ENCODE measurements around the gene NCF2. TPM values are rescaled to one million over a fixed set of nuclear protein-coding genes. Genes with fewer than 3 reads are reported as not detected.

Gene NCF2, protein sequence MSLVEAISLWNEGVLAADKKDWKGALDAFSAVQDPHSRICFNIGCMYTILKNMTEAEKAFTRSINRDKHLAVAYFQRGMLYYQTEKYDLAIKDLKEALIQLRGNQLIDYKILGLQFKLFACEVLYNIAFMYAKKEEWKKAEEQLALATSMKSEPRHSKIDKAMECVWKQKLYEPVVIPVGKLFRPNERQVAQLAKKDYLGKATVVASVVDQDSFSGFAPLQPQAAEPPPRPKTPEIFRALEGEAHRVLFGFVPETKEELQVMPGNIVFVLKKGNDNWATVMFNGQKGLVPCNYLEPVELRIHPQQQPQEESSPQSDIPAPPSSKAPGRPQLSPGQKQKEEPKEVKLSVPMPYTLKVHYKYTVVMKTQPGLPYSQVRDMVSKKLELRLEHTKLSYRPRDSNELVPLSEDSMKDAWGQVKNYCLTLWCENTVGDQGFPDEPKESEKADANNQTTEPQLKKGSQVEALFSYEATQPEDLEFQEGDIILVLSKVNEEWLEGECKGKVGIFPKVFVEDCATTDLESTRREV
- 1 to 10 TPM; 8.7 to 9.0 TPM for total RNA-seq

DNA sequence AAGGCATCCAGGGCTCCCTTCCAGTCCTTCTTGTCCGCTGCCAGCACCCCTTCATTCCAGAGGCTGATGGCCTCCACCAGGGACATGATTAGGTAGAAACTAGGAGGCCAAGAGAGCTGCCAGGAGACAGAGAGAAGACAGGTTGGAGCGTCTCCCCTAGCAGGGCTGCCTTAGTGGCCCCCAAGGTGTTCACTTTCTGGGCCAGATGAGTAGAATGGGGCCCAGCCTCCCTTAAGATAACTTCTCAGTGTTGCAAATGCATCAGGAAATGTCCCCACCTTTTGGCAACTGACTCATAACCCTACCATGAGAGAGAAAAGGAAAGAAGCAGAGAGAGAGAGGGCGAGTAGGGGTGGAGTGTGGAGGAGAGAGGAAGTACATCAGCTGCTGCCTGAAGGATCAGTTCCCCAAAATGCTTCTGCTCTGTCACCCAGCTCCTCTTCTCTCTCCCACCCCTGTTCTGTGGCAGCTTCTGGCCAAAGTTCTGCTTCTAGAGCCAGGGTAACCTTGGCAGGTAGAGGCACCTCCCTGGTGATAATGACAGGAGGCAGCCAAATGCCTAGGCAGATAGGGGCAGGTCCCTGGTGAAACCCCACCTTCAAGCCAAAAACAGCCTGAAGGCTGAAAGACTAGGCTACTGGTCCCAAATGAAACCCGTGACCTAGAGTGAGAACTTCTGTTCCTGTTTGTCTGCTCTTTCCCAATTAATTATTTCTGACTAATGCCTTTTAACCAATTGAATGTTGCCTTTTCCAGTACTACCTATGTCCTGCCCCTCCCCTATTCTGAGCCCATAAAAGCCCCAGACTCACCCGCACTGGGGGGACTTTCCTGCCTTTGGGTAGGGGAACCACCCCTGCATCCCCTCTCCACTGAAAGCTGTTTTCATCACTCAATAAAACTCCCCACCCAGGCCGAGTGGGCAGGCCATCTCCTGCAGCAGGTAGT is at the start of gene NCF2:
Gene NCF2 (minus strand): TSS at position 216 of the 948 bp plus-strand sequence. CDS start 130 bp downstream, at position 86.
- Mint-ChIP-seq H3K27ac (peak within 1 kb of the TSS; percentile 89), H3K9me3 (ENCODE audit: low read depth) (no peaks in the 10 kb centered on the region), H3K4me1 (peaks cover 47% of the 10 kb centered on the region), H3K4me3 (peak within 1 kb of the TSS; percentile 62), H3K36me3 (ENCODE audit: low read depth) (no peaks in the 10 kb centered on the region), H3K27me3 (no peaks in the 10 kb centered on the region)
- ATAC-seq (peak; percentile 92), DNase-seq (peak; percentile 74)
- POLR2A ChIA-PET = no interaction called here
- CTCF ChIA-PET = interaction anchor here (0.6 to 2.4 kb wide), 3 partner anchors 11 to 126 kb away, joined by 3 to 15 read pairs (median 3); no protein-coding TSS in a partner anchor
- intact Hi-C loops (cut with DNase I, micrococcal nuclease) = loop anchor here (1.0 to 5.0 kb wide), 4 partner anchors 21 to 118 kb away; partner anchors contain the start of genes ARPC5 (in 1 of the 2) and SMG7 (in 1 of the 2)

DNA sequence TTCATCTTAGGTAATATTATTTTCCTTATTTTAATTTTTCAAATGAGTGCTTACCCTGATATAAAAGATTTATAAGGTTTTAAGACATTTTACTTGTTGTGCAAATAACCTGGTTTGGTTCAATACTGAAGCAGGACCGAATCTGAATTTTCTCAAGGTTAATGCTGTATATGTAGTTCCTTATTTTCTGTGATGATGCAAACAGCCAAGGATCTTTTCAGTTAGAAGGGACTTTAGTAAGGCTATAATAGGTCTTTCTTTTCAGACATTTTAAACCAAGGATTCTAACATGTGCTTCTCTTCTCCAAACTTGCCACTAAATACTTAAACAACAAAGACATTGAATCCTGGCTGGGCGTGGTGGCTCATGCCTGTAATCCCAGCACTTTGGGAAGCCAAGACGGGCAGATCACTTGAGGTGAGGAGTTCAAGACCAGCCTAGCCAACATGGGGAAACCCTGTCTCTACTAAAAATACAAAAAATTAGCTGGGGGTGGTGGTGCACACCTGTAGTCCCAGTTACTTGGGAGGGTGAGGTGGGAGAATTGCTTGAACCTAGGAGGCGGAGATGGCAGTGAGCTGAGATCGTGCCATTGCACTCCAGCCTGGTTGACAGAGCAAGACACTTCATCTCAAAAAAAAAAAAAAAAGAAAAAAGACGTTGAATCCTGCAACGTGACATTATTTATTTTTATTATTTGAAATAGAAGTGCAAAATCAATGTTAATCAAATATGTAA is 48.6 kb upstream of the NCF2 start:
- Mint-ChIP-seq H3K4me3 (no peak overlapping the region), H3K4me1 (peaks cover 14% of the 10 kb centered on the region), H3K36me3 (ENCODE audit: low read depth) (peaks cover 2% of the 10 kb centered on the region), H3K27me3 (no peaks in the 10 kb centered on the region), H3K9me3 (ENCODE audit: low read depth) (no peaks in the 10 kb centered on the region), H3K27ac (no peak overlapping the region)
- POLR2A ChIA-PET = no interaction called here
- ATAC-seq (no peak), DNase-seq (no peak)
- intact Hi-C loops (cut with DNase I, micrococcal nuclease) = loop anchor here (5.0 to 10.0 kb wide), 8 partner anchors 413 to 1678 kb away; partner anchors contain the start of genes IVNS1ABP (in 2 of the 2), C1orf21 (in 1 of the 2), EDEM3 (in 1 of the 2) and LAMC1 (in 1 of the 2)
- CTCF ChIA-PET = interaction anchor here (1.0 to 2.6 kb wide), 3 partner anchors 9 to 18 kb away, joined by 3 to 10 read pairs (median 3); no protein-coding TSS in a partner anchor

DNA sequence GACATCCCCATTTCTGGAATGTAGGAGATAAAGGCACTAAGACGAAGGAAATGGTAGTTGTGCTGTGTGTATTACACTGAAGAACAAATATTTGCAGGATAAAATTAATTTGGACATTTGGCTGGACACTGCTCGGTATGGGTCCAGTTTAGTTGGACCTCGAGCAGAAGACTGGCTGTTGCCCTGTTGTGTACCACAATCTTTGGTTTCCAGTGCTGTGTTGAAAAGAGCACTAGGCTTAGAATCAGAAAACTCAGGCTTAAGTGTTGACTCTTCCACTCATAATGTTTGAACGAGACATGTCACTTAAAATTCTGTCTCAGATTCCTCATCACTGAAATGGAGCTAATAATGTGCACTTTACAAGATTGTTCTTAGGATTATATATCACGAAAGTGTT is 46.5 kb upstream of the NCF2 start:
- peaks cover 8% of the 10 kb centered on the region for H3K36me3 Mint-ChIP-seq (ENCODE audit: low read depth)
- peaks cover 27% of the 10 kb centered on the region for H3K4me1 Mint-ChIP-seq
- no peak overlapping the region for H3K27ac Mint-ChIP-seq
- DNase-seq (no peak), ATAC-seq (no peak)
- POLR2A ChIA-PET = interaction anchor here (0.7 kb wide), 1 partner anchor 169 kb away, joined by 3 read pairs; no protein-coding TSS in a partner anchor
- no peaks in the 10 kb centered on the region for H3K9me3 Mint-ChIP-seq (ENCODE audit: low read depth)
- H3K27me3 Mint-ChIP-seq = no peaks in the 10 kb centered on the region
- CTCF ChIA-PET = interaction anchor here (0.7 to 0.8 kb wide), 2 partner anchors 10 to 88 kb away, joined by 3 read pairs; no protein-coding TSS in a partner anchor
- H3K4me3 Mint-ChIP-seq = peak overlapping the region; percentile 97
- intact Hi-C loops (cut with DNase I, micrococcal nuclease) = loop anchor here (1.0 to 10.0 kb wide), 11 partner anchors 16 to 1681 kb away; partner anchors contain the start of genes IVNS1ABP (in 2 of the 2), C1orf21 (in 1 of the 2), DHX9 (in 1 of the 2) and EDEM3 (in 1 of the 2)

DNA sequence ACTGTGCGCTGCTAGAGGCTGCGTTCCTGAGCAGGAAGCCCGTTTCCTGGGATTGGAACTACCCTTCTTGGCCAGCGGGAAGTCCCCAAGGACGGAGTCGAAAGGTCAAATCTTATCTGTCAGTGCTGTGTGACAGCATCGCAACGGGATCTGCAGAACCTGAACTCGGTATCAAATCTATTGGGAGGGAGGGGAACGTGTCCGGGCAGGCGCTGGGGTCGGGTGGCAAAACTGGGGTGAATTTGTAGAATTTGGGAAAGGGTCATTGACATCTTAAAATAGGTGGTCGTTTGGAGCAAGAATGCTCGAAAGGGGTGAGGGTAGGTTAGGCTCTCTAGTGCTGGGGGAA is 46.0 kb upstream of the NCF2 start:
- no peak for ATAC-seq
- ChIA-PET POLR2A (interaction anchor here (0.5 to 0.6 kb wide), 2 partner anchors 56 to 430 kb away, joined by 3 to 4 read pairs; no protein-coding TSS in a partner anchor), CTCF (no interaction called here)
- no peaks in the 10 kb centered on the region for H3K9me3 Mint-ChIP-seq (ENCODE audit: low read depth)
- no peak for DNase-seq
- H3K27ac Mint-ChIP-seq = peak overlapping the region; percentile 100
- intact Hi-C loops (cut with DNase I, micrococcal nuclease) = loop anchor here (1.0 to 10.0 kb wide), 11 partner anchors 16 to 1681 kb away; partner anchors contain the start of genes IVNS1ABP (in 2 of the 2), C1orf21 (in 1 of the 2), DHX9 (in 1 of the 2) and EDEM3 (in 1 of the 2)
- H3K27me3 Mint-ChIP-seq = no peaks in the 10 kb centered on the region
- H3K4me3 Mint-ChIP-seq = peak overlapping the region; percentile 97
- H3K36me3 Mint-ChIP-seq (ENCODE audit: low read depth) = peaks cover 10% of the 10 kb centered on the region
- H3K4me1 Mint-ChIP-seq = peaks cover 30% of the 10 kb centered on the region

DNA sequence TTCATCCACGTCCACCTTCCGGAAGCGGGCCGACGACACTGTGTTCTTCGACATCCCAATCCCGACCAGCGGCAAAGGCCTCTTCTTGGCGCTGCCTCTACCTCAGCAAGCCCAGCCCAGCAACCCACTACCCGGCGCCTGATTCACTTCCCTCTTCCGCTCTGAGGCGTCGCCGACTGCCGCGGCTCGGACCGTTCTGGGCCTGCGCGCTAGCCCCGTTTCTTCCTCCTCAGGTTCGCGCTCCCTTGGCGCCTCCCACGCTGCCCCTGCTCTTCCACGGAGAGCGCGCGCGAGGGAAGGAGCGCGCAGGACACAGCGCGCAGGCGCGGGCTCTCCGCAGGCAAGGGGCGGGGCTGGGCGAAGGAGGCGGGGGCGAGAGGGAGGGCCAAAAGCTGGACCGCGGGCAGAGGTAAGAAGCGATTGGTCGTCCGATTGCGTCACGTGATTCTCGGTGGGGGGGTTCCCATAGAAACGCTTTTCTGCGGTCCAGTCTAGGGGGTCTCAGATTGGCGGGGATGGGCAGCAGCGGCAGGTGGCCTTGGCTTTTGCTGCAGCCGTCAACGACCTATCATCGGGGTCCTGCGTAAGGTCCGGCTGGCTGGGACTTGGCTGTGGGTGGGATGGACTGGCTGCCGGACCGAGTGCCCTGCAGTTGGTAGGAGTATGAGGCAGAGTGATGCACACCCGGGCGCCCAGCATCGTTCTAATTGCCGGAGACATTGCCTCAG is 45.5 kb upstream of the NCF2 start, which contains the start of gene ARPC5:
Gene ARPC5 (minus strand): TSS at position 178 of the 728 bp plus-strand sequence. CDS start 124 bp downstream, at position 54.
- H3K36me3 Mint-ChIP-seq (ENCODE audit: low read depth) = peaks cover 13% of the 10 kb centered on the region
- DNase-seq (peak; percentile 98), ATAC-seq (peak; percentile 90)
- POLR2A ChIA-PET = interaction anchor here (0.5 to 0.6 kb wide), 3 partner anchors 9 to 431 kb away, joined by 3 to 4 read pairs (median 4); no protein-coding TSS in a partner anchor
- intact Hi-C loops (cut with DNase I, micrococcal nuclease) = loop anchor here (1.0 to 10.0 kb wide), 18 partner anchors 17 to 1682 kb away; partner anchors contain the start of genes IVNS1ABP (in 2 of the 2), C1orf21 (in 1 of the 2), DHX9 (in 1 of the 2) and EDEM3 (in 1 of the 2)
- H3K27ac Mint-ChIP-seq = peak within 1 kb of the TSS; percentile 100
- peak within 1 kb of the TSS; percentile 97 for H3K4me3 Mint-ChIP-seq
- H3K4me1 Mint-ChIP-seq = peaks cover 32% of the 10 kb centered on the region
- no peaks in the 10 kb centered on the region for H3K27me3 Mint-ChIP-seq
- no peaks in the 10 kb centered on the region for H3K9me3 Mint-ChIP-seq (ENCODE audit: low read depth)
- CTCF ChIA-PET = no interaction called here

DNA sequence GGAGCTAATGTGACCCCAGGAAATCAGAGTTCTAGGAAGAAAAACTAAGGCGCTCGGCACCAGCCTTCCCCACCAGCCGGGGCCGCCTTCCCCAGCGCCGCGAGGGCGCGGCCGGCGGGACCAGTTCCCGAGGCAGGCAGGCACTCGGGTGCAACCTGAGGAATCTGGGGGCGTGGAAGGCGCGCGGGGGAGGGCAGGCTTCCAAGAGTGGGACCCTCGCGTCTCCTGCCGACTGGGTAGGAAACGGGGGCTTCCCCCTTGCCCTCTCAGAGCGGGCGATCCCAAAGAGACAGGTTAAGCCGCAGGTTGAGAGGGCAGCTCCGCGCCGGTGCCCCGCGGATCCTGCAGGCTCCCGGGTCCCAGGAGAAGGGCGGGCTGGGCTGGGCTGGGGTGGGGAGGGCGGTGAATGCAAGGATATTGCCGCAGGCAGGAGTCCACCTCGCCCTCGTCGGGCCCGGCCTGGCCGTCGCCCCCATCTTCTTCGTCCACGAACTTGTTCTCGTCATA is 44.9 kb upstream of the NCF2 start:
- peak overlapping the region; percentile 100 for H3K27ac Mint-ChIP-seq
- peak overlapping the region; percentile 97 for H3K4me3 Mint-ChIP-seq
- H3K4me1 Mint-ChIP-seq = peaks cover 38% of the 10 kb centered on the region
- ChIA-PET POLR2A (interaction anchor here (0.6 kb wide), 2 partner anchors 10 to 323 kb away, joined by 4 read pairs; no protein-coding TSS in a partner anchor), CTCF (interaction anchor here (2.2 to 4.1 kb wide), 2 partner anchors 19 to 50 kb away, joined by 14 to 42 read pairs; partner anchors contain the start of gene APOBEC4)
- H3K27me3 Mint-ChIP-seq = no peaks in the 10 kb centered on the region
- peaks cover 18% of the 10 kb centered on the region for H3K36me3 Mint-ChIP-seq (ENCODE audit: low read depth)
- DNase-seq (no peak), ATAC-seq (peak; percentile 3)
- H3K9me3 Mint-ChIP-seq (ENCODE audit: low read depth) = no peaks in the 10 kb centered on the region
- intact Hi-C loops (cut with DNase I, micrococcal nuclease) = loop anchor here (1.0 to 10.0 kb wide), 15 partner anchors 45 to 1682 kb away; partner anchors contain the start of genes IVNS1ABP (in 2 of the 2), C1orf21 (in 1 of the 2), EDEM3 (in 1 of the 2) and LAMC1 (in 1 of the 2)

DNA sequence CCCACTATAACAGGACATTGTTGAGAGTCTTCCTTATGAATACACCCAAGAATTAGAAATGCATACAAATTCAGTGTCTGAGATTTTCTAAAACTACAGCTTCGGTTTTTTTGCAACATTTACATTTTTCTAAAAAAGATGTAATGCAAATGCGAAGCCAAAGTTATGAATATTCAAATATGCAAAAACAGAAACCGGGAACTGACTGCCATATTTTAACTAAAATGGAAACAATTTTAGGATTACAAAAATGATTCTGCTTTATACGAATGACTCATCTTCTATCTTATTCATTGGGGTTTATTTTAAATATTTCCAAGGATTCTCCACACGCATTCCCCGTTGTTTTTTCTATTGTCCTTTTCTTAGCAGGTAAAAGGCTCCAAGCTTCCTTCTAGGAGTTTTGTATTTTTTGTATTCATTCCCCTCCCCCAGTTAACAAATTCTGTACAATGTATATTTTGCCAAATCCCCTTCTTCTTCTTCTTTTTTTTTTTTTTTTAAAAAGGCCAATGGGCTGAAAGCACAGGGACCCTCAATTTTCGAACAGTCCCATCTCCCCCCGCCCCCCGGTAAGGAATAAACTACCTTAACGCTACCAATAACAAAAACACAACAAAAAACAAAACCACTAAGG is 44.3 kb upstream of the NCF2 start:
- no peaks in the 10 kb centered on the region for H3K27me3 Mint-ChIP-seq
- H3K4me1 Mint-ChIP-seq = peaks cover 43% of the 10 kb centered on the region
- H3K9me3 Mint-ChIP-seq (ENCODE audit: low read depth) = no peaks in the 10 kb centered on the region
- H3K27ac Mint-ChIP-seq = peak overlapping the region; percentile 95
- intact Hi-C loops (cut with DNase I, micrococcal nuclease) = loop anchor here (1.0 to 10.0 kb wide), 17 partner anchors 42 to 1683 kb away; partner anchors contain the start of genes IVNS1ABP (in 2 of the 2), NCF2 (in 2 of the 2), C1orf21 (in 1 of the 2) and EDEM3 (in 1 of the 2)
- H3K4me3 Mint-ChIP-seq = peak overlapping the region; percentile 97
- ATAC-seq (no peak), DNase-seq (no peak)
- peaks cover 23% of the 10 kb centered on the region for H3K36me3 Mint-ChIP-seq (ENCODE audit: low read depth)
- CTCF ChIA-PET = interaction anchor here (0.7 to 4.1 kb wide), 15 partner anchors 12 to 434 kb away, joined by 3 to 42 read pairs (median 3); partner anchors contain the start of gene APOBEC4
- POLR2A ChIA-PET = interaction anchor here (0.6 to 0.7 kb wide), 2 partner anchors 47 to 323 kb away, joined by 3 to 4 read pairs; no protein-coding TSS in a partner anchor

DNA sequence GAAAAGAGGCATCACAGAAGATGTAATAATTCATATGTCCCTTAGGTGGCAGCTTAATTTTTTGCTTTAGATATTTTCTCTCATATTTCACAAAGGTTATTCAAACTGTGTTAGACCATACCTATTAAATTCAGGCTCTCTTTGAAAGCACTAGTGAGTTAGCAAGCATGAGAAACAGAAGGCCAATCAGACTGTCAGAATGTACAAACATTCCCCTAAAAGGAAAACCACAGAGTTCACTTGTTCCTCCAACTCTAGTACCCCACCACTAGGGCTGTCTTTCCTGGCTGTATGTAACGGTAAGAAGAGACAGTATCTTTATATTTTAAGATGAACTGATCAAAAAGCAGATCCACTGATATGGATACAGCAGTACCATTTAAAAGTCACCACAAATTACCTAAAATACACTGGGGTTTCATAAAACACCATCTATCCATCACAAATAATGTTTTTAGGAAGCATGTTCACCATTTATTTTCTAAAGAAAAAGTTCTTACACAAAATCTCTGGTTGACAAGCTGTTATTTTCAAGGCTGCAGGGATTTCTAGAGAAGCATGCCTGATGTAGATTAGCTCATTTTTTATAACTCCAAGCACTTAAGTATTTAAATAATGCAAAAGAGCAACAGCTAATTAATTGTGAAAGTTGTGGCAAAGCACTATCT is 43.6 kb upstream of the NCF2 start:
- Mint-ChIP-seq H3K4me3 (peak overlapping the region; percentile 97), H3K27me3 (no peaks in the 10 kb centered on the region), H3K36me3 (ENCODE audit: low read depth) (peaks cover 30% of the 10 kb centered on the region), H3K9me3 (ENCODE audit: low read depth) (peaks cover under 1% of the 10 kb centered on the region), H3K4me1 (peaks cover 50% of the 10 kb centered on the region), H3K27ac (peak overlapping the region; percentile 95)
- peak; percentile 27 for DNase-seq
- POLR2A ChIA-PET = interaction anchor here (0.5 to 0.7 kb wide), 3 partner anchors 25 to 409 kb away, joined by 3 to 4 read pairs (median 4); no protein-coding TSS in a partner anchor
- intact Hi-C loops (cut with DNase I, micrococcal nuclease) = loop anchor here (2.0 to 10.0 kb wide), 8 partner anchors 42 to 1681 kb away; partner anchors contain the start of genes C1orf21 (in 1 of the 2), EDEM3 (in 1 of the 2), IVNS1ABP (in 1 of the 2) and LAMC1 (in 1 of the 2)
- CTCF ChIA-PET = interaction anchor here (0.7 to 4.1 kb wide), 16 partner anchors 13 to 435 kb away, joined by 3 to 42 read pairs (median 4); partner anchors contain the start of genes APOBEC4 and SMG7
- peak; percentile 28 for ATAC-seq
